Measurements from ENCODE around the gene NOSIP. TPM values are rescaled to one million over a fixed set of nuclear protein-coding genes. Genes with fewer than 3 reads are reported as not detected.

NOSIP gene
- total RNA-seq, 1 donor from 2014 or later: 62.0 TPM

GRCh38 chr19:49590971-49591730 lies 10.8 kb upstream of the NOSIP start, which contains the start of gene PRR12:
TSS of gene PRR12 (plus strand) at chr19:49591182. CDS start at chr19:49591655, 473 bp downstream.
- Mint-ChIP-seq H3K9me3 (no peaks in the 10 kb centered on the region), H3K4me1 (ENCODE audit: unreplicated experiment) (peaks cover 7% of the 10 kb centered on the region), H3K36me3 (peaks cover 9% of the 10 kb centered on the region), H3K4me3 (peak within 1 kb of the TSS; percentile 93), H3K27ac (peak within 1 kb of the TSS; percentile 98), H3K27me3 (no peaks in the 10 kb centered on the region)
- no peak for TF ChIP-seq CTCF (conservative IDR thresholded peaks at IDR 0.05)
- no peak for DNase-seq (ENCODE audit: extremely low spot score, unreplicated experiment)

GRCh38 chr19:49590071-49590970 lies 10.0 kb upstream of the NOSIP start:
- H3K4me1 Mint-ChIP-seq (ENCODE audit: unreplicated experiment): peaks cover 7% of the 10 kb centered on the region
- no peaks in the 10 kb centered on the region for H3K9me3 Mint-ChIP-seq
- H3K4me3 Mint-ChIP-seq: peak overlapping the region; percentile 93
- peak; percentile 96 for DNase-seq (ENCODE audit: extremely low spot score, unreplicated experiment)
- H3K36me3 Mint-ChIP-seq: peaks cover 9% of the 10 kb centered on the region
- peak; percentile 13 for TF ChIP-seq CTCF (conservative IDR thresholded peaks at IDR 0.05)
- H3K27me3 Mint-ChIP-seq: no peaks in the 10 kb centered on the region
- peak overlapping the region; percentile 98 for H3K27ac Mint-ChIP-seq

GRCh38 chr19:49589502-49589905 lies 9.1 kb upstream of the NOSIP start:
- no peaks in the 10 kb centered on the region for H3K27me3 Mint-ChIP-seq
- peak overlapping the region; percentile 29 for H3K4me3 Mint-ChIP-seq
- H3K4me1 Mint-ChIP-seq (ENCODE audit: unreplicated experiment): peaks cover 7% of the 10 kb centered on the region
- H3K27ac Mint-ChIP-seq: peak overlapping the region; percentile 98
- no peak for DNase-seq (ENCODE audit: extremely low spot score, unreplicated experiment)
- no peaks in the 10 kb centered on the region for H3K9me3 Mint-ChIP-seq
- no peak for TF ChIP-seq CTCF (conservative IDR thresholded peaks at IDR 0.05)
- peaks cover 9% of the 10 kb centered on the region for H3K36me3 Mint-ChIP-seq

GRCh38 chr19:49588365-49589122 lies 8.2 kb upstream of the NOSIP start:
- Mint-ChIP-seq H3K27ac (peak overlapping the region; percentile 1), H3K36me3 (peaks cover 3% of the 10 kb centered on the region), H3K9me3 (no peaks in the 10 kb centered on the region), H3K4me3 (peak overlapping the region; percentile 29), H3K4me1 (ENCODE audit: unreplicated experiment) (peaks cover 3% of the 10 kb centered on the region), H3K27me3 (no peaks in the 10 kb centered on the region)
- no peak for TF ChIP-seq CTCF (conservative IDR thresholded peaks at IDR 0.05)
- DNase-seq (ENCODE audit: extremely low spot score, unreplicated experiment): no peak

GRCh38 chr19:49587227-49587626 lies 6.9 kb upstream of the NOSIP start:
- Mint-ChIP-seq H3K36me3 (no peaks in the 10 kb centered on the region), H3K4me1 (ENCODE audit: unreplicated experiment) (no peaks in the 10 kb centered on the region), H3K4me3 (no peak overlapping the region), H3K9me3 (no peaks in the 10 kb centered on the region), H3K27me3 (no peaks in the 10 kb centered on the region), H3K27ac (no peak overlapping the region)
- TF ChIP-seq CTCF (conservative IDR thresholded peaks at IDR 0.05): no peak
- DNase-seq (ENCODE audit: extremely low spot score, unreplicated experiment): no peak
